GM21825 (cell line): ENCODE data around the gene GBX1.

ENCODE experiments used
- ATAC-seq: cut with Tn5 transposase; IDR thresholded peaks from one replicate; pipeline ENCODE4 v1.9.1; 2021; ENCODE audit warnings: mild to moderate bottlenecking, moderate library complexity; ENCODE audit not compliant: unreplicated experiment

Gene GBX1

DNA sequence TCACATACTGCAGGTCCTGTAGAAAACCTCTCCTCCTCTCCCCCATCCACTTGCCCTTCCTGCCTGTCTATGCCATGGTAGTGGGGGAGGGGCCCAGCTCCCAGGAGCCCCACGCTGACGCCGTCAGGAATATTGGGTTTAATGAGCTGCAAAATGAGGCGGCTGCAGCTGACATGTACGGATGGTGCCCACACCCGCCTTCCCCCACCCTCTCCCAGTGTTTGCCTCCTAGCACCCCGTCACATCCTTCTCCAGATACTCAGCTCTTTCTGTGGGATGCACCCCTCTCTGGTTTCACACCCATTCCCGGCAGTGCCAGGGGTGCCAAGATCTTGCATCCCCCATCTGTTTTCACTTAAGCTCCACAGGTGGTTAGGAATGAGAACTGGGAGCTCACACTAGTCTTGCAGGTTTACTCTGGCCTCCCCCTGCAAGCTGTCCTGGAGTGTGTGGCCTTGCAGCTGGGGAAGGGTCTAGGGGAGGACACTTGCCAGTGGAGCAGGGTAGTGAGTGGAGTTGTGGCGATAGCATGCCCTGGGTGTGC is 26.1 kb downstream of the GBX1 start:
- ATAC-seq, result no peak

DNA sequence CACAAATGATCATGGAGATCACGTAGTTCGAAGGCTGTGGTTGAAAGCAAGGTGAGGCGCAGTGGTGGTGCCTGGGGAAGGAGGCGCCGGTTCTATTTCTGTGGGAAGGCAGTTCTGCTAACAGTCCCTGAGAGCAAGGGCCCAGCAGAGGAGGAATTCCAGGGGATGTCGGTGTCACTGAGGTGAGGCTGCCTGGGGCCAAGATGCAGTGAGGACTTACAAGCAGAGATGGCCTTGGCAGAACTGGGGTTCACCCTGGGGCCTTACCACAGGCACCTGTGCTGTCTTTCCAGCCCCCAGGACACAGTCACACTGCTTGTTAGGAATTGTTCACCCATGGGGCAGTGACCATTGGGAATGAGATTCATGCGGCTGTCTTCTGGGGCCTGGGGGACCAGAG is 26.7 kb downstream of the GBX1 start:
- no peak for ATAC-seq

DNA sequence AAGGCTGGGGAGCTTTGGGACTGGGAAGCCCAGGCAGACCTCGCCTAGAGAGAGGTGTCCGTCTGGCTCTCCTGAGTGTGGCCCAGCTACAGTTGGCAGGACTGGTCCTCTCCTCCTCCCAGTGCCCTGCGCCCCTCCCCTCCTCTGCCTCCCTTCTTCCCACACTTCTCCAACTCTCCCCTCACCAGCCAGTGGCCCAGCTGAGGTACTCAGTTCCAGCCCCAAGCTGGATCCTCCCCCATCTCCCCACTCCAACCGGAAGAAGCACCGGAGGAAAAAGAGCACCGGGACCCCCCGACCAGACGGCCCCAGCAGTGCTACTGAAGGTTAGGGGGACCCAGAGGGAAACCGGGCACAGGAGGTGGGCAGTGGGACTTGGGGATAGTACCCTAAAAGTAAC is 27.7 kb downstream of the GBX1 start:
- no peak for ATAC-seq

DNA sequence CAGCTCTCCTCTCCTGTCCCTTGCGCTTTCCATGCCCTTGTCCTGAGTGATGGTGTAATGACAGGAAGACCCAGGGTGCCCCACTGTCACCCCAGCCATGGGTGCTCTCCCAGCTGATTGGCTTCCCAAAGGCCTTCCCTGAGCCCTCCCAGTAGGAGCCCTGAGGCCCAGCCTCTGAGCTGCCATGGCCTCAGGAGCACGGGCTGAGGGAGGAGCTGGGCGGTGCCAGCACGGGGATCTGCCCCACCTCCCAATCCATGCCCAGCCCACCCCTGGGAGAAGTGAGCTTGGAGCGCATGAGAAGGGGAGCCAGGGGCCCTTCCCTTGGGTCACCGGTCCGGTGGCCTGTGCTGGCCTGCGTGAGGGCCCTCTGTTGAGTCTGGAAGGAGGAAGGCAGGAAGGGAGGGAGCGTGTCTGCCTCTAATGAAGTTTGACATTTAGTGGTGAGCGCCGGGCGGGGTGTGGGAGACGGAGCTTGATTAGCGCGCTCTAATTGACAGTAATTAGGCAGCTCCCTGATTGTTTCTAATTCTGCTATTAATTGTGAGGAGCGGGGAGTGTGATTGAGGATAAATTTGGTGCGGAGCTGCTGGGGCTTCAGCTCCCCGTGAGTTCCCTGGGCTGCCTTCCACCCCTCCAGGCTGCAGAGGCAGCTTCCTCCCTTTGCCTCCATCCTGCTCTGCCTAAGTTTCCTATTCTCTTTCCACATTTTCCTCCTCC is 28.3 kb downstream of the GBX1 start:
- no peak for ATAC-seq

DNA sequence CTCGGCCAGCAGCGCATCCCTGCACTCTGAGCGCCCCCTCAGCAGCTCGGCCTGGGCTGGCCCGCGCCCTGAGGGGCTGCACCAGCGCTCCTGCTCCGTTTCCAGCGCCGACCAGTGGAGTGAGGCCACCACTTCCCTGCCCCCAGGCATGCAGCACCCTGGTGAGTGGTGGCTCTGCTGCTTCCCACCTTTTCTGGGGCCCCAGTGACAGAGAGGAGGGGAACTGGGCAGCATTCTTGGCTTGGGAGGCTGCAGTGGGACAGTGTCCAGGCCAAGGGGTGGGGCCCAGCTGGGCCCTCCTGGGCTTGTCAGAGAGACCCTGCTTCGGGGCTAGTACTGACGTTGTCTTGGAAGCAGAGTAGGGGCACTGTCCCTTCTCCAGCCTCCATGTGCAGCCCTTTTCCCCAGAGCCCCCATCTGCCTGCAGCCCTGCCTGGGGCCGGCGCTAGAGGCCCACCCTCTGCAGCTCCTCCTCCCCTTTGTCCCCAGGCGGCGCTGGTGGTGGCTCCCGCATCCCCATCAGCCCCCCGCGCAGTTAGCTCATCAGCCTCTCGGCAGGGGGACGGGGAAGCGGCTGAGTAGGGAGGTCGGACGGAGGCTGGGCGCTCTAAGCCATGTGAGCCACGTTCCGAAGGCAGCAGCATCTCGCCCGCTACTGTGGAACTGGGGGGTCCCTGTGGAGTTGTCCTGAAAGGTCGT is 29.2 kb downstream of the GBX1 start:
- no peak for ATAC-seq

DNA sequence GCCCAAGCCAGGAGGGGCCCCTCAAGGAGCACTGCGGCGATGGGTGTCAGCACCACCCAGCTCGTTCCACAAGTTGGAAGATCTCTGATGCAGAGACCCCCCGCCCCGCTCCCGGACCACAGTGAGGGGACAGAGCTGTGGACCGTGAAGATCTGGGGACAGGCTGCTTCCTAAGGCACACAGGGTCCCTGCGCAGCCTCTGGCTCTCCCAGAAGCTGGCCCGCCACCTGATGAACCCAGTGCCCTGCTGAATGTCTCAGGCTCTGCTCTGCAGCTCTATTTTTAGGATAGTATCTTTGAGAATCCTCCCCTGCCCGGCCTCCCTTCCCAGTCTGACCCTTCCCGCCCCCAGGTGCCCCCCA is 29.7 kb downstream of the GBX1 start:
- ATAC-seq, result no peak

DNA sequence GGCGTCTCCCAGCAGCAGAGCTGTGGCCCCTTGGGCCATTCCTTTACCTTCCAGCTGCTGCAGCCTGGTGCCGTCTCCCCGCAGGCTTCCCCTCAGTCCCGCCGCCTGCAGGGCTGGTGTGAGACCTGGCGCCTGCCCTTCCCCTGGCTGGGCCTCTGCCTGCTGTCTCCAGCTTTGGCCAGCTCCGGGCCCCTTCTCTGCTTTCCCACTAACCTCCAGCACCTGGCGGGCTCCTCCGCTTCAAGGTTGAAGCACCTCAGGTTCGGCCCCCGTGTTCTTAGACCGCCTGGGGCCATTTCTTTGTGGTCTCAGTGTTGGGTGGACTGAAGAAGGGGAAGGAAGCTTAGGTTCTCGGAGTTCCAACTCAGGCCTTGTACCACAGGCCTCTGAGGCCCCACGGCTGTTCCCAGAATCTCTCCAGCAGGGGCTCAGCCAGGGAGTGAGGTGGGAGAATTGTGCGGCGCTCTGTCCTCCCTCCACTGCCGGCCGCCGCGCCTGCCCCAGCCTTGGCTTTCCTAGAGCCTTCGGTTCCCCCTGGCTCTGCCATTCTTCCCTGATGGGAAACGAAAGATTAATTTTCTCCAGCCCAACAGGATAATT is 30.3 kb downstream of the GBX1 start:
- ATAC-seq, result no peak

DNA sequence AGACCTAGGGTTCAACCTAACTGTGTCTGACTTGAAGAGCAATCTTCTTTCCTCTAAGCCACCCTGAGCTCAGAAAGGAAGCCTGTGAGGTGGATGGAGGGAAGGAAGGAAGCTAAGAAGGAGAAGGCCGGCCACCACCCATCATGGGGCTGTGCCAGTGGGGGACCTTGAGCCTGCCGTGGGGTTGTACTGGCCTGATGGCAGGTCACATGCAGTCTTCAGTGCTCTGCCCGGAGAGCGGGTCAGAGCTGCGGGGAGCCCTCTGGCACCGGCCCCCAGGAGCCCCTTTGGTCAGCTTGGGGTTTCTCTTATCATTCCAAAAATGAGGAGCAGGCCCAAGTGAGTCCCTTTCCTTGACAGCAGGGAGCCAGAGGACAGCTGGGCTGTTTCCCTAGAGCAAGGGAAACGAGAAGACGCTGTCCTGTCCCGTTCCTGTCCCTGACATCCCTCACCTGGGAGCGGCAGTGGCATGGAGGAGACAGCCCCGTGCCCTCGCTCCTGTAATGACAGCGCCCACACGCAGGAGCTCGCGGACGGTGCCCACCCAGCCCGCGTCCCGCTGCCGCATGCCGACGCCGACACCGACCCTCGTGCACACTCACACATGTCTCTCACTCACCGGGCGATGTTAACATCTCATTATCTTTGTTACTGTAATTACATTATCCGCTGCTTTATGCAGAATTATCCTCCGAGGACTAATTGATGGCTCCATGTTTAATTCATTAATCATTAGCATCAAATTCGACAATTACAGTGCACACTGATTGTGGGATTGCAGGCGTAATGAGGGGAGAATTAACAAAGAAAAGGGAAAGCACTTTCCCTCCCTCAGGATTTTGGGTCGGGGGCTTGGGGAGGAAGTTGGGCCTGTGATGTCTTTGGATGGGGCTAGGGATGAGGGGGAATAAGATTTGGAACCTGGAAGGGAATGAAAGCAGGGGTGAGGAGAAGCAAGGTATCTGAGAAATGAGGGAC is 31.3 kb downstream of the GBX1 start:
- ATAC-seq, result no peak

DNA sequence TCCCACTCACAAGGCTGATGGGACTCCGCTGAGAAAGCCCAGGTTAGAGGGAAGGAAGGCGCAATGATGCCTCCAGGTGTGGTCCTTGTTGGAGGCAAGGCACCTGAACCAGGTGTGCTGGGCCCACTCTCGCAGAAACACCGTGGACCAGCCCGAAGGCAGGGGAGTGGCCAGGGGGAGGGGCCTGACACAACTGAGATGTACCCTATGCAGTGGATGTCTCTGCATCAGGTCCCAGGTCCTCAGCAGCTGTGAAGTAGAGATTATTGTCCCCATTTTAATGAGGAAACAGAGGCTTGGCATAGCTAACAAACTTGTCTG is 32.0 kb downstream of the GBX1 start:
- no peak for ATAC-seq

DNA sequence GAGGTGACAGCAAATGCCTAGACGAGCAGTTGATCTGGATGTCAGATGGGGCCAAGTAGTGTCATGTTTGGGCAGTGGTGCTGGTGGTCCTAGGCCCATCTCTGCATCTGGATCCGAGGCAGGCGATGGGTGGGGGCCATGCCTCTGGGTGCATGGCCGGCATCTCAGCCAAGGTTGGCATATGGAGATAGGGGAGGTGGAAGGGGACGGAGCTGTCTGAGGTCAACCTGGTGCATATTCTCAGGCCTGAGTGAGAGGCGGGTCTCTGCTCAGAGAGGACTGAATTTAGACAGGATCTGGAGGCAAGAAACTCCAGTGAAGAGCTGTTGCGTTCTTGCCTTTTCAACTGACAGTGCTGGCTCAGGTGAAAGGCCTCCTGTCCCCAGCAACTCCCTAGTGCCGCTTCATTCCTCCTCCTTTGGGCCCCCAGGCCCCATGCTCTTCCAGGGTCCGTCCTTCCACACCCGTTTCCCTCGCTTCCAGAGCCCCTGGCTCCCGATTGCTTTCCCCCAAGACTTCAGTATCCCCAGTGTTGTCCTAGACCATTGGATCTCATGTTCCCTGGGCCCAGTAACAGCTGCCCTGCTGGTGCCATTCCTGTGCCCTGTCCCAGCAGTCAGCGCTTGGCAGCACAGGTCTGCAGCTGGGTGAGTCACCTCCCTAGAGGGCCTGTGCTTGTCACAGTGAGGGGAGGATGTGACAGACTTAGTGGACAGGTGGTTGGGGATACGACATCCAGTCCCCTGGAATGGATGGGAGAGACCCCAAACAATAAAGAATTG is 32.6 kb downstream of the GBX1 start:
- no peak for ATAC-seq

DNA sequence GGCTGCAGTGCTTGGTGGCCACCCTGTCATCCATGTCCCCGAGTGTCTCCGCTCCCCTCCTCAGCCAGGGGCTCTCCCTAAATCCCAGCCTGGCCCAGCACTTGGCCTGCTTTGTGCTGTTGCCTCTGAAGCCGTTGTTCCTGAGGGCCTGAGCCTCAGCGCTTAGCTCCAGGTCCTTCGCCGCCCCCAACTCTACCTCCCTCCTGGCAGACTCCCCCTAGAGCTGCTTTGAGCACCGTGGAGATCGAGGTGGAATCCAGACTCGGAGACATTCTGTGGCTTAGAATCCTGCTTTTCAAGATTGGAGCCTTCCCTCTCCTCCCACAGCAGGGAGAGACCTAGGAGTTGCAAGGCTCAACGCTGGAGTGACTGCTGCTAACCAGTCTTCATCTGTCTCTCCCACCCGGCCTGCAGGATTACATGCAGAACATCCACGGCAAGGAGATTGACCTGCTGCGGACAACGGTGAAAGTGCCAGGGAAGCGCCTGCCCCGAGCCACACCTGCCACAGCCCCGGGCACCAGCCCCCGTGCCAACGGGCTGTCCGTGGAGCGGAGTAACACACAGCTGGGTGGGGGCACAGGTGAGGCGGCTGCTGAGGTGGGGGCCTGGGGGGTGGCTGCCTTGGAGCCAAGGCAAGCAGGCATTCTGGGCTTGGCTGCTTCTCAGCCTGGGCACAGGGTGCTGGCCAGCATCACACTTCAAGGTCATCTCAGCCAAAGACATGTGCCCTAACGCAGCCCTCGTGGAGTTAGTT is 33.3 kb downstream of the GBX1 start:
- ATAC-seq, result no peak

DNA sequence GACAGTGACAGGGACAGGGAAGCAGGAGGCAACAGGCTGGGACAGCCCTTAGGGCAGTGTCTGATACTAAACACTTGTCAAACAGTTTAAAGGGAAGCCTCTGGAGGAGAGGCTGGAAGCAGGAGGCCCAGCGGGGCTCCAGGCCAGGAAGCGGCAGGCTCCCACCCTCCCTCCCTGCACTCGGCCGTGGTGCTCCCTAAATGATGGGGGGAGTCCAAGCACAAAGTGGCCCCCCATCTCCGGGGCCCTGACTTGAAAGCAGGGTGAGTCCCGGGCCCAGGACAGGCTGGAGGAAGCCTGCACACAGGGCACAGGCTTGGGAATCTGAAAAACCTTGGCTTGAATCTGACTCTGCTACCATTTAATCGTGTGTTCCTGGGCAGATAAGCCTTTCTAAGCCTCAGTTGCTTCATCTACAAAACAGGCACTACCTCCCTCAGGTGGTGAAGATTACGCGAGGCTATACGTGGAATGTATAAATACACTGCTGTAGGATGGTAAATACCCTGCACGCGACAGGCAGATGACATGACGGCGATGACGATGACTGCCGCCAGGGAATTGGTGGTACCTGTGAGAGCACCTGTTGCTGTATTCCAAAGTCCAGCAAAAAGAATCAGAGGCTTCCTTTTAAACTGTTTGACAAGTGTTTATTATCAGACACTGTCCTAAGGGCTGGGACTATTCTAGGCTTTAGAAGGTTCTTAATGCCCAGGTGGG is 34.1 kb downstream of the GBX1 start:
- no peak for ATAC-seq

DNA sequence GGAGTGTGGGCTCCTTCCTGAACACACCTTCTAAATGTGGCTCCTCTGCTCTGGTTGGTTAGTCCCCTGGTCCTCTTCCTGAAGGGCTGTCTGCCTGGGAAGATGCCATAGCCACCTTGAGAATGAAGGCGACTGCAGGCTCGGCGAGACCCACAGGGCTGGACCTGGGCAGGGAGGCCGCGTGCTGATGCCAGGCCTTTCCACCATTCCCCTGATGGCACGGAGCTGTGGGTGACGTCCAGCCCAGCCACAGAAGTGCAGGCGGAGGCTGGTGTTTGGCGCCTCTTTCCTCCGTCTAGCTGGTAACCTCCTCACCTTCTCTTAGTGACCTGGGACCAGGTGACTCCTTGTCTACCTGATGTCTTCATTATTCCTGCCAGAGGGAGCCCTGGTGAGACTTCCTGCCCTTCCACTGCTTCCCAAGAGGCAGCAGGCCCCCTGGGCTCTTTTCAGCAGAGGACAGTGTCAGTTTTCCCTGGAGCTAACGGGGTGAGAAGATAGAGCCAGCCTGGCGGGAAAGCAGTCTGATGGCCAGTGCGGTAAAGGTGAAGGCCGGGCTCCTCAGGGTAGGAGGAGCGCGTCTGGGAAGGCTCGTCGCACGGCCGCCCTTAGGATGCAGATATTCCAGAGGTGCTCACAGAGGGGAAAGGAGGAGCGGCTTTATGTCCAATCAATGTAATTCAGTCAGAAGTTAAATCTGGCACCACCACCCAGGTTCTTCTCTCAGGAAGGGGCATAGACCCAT is 34.9 kb downstream of the GBX1 start:
- no peak for ATAC-seq

DNA sequence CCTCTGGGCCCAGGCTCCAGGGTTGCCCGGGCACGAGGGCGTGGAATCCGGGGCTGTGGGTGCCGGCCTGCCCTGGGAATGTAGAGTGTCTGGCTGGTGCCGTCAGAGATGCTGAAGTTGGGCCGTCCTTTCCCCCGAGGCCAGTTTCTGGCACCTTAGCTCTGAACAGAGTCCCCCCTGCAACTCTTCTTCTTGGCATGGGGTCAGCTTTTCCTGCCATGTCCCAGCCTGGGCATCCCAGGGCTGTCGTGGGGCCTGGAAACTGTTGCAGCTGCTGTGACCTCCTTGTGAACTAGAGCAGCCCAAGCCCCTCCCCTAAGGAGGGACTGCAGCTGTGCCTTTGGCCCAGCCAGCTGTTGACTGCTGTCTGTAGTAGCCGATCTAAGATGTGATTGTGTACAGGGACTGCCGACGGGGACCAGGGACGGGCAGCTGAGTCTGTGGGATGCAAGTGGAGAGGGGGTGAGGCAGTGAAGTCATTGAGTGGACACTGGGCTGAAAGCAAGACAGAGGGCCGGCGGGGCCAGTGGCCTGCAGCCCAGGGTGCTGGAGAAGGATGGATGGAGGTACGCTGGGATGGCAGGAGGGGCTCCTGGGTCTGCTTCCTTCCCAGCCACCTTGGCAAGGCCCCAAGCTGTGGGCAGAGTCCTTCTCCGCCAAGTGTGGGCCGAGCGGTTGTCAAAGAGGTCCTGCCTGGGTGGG is 35.8 kb downstream of the GBX1 start:
- no peak for ATAC-seq

DNA sequence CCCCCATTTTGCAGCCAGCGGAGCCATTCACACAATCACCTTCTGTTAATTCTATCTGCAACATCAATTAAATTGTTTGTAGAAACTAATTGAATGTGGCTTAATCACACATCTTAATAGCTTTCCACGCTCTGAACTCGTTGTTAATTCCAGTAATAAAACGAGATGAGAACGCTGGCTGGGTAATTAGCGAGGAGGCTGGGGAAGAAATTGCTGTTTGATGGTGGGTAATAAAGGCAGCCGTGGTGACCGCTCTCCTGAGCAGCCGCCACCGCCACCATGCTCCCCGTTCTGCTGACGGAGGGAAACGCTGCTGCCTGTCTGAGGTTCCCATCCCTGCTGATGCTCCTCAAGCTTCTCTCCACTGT is 36.3 kb downstream of the GBX1 start:
- ATAC-seq, result no peak

DNA sequence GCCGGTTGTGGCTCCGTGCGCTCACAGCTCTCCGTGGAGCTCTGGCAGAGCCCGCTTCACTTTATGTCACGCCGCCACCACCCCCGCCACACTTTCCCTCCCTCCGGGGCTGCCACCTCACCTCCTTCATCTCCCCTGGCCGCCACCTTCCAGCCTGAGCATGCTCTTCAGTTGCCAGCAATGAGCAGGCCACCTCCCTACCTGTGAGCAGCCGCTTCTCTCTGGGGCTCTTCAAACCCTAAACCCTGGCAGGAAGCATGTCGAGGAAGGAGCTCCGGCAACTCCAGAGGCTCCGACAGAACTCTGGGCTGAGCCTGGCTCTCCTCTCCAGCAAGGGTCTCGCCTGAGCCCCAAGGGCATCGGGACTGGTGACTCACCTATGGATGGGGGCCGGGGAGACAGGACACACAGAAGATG is 36.7 kb downstream of the GBX1 start:
- no peak for ATAC-seq

DNA sequence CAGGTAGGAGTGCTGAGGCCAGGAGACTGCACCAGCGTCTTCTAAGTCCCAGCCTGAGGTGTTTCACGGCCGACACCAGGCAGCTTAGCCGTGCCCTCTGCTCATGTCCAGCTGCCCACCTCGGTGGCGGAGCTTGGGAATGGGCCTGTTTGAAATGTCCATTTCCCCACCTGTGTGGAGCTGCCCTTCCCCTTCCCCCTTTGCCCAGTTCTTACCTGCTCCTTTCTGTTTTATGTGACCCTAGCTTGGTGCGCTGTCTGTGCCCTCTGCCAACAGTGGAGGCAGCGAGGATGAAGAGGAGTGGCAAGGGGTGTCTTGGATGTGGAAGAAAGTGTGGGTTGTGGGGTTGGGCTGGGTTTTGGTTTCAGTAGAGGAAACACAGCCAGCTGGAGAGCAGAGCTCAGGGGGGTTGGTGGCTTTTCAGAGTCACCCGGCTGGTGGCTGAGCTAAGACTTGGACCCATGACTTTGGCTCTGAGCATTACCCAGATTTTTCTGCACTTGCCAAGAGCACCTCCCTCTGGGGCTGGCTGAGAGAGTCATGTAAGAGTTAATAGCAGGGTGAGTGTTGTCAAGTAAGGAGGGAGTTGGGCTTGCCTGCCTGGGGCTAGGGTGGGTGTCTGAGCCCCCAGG is 37.4 kb downstream of the GBX1 start:
- no peak for ATAC-seq
